Measurements from ENCODE around the gene USP13. TPM values are rescaled to one million over a fixed set of nuclear protein-coding genes. Genes with fewer than 3 reads are reported as not detected.

Gene USP13
- total and polyA plus RNA-seq, 10 of the 15 experiments (the other 5 are each of a cell fraction or from before 2014, with no cell fraction given), result 3.2 to 20.8 (median 9.0) TPM

DNA sequence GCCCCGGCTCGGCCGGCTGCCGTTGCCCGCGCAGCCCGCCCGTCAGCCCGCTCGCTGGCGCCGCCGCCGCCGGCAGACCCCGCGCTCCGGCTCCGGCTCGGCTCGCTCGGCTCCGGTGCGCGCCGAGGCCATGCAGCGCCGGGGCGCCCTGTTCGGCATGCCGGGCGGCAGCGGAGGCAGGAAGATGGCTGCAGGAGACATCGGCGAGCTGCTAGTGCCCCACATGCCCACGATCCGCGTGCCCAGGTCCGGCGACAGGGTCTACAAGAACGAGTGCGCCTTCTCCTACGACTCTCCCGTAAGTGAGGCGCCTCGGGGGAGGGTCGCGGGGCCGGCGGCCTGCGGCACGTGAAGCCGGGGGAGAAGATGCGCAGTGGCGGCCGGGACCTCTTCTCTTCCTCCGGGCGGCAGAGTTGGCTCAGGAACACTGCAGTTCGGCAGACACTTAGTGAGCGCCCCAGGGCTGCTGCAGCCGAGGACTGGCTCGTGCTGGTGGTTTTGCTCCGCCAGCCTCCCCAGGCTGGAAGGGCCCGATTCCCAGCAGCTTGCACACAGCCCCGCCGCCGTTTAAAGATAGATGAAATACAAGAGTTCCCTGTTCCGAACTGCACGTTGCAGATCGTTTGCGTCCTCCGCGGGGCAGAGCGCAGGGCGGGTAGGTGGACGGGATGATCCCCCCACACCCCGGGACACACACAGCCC is 407 bp downstream of the USP13 start (continued):
- TF ChIP-seq RELA (IDR thresholded peaks at IDR 0.05; ENCODE audit: borderline replicate concordance, partially characterized antibody) (no peak), HDAC6 (IDR thresholded peaks at IDR 0.05; ENCODE audit: unreplicated experiment) (no peak), MTA3 (IDR thresholded peaks at IDR 0.05; ENCODE audit: borderline replicate concordance, low read length) (no peak), MYC (IDR thresholded peaks at IDR 0.05; ENCODE audit: insufficient read depth, insufficient read length, insufficient replicate concordance, low read length, severe bottlenecking) (no peak), RBBP5 (conservative IDR thresholded peaks at IDR 0.05) (no peak), YY1 (IDR thresholded peaks at IDR 0.05; ENCODE audit: low read depth, low read length) (peak; percentile 56), SMC3 (IDR thresholded peaks at IDR 0.05; ENCODE audit: borderline replicate concordance, low read length) (no peak), EP300 (IDR thresholded peaks at IDR 0.05; ENCODE audit: borderline replicate concordance in 1 of 2, control insufficient read depth in 1 of 2, low read depth in 2 of 2, low read length in 2 of 2) (no peak), BCL11A (IDR thresholded peaks at IDR 0.05; ENCODE audit: low read depth, low read length) (no peak), CBFB (IDR thresholded peaks at IDR 0.05; ENCODE audit: low read depth) (0 out of 2 replicates have a peak, but pooled peaks have one; percentile 13)
- TF ChIP-seq, protein P1, sequence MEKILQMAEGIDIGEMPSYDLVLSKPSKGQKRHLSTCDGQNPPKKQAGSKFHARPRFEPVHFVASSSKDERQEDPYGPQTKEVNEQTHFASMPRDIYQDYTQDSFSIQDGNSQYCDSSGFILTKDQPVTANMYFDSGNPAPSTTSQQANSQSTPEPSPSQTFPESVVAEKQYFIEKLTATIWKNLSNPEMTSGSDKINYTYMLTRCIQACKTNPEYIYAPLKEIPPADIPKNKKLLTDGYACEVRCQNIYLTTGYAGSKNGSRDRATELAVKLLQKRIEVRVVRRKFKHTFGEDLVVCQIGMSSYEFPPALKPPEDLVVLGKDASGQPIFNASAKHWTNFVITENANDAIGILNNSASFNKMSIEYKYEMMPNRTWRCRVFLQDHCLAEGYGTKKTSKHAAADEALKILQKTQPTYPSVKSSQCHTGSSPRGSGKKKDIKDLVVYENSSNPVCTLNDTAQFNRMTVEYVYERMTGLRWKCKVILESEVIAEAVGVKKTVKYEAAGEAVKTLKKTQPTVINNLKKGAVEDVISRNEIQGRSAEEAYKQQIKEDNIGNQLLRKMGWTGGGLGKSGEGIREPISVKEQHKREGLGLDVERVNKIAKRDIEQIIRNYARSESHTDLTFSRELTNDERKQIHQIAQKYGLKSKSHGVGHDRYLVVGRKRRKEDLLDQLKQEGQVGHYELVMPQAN (conservative IDR thresholded peaks at IDR 0.05), result peak; percentile 66
- TF ChIP-seq, protein P2, sequence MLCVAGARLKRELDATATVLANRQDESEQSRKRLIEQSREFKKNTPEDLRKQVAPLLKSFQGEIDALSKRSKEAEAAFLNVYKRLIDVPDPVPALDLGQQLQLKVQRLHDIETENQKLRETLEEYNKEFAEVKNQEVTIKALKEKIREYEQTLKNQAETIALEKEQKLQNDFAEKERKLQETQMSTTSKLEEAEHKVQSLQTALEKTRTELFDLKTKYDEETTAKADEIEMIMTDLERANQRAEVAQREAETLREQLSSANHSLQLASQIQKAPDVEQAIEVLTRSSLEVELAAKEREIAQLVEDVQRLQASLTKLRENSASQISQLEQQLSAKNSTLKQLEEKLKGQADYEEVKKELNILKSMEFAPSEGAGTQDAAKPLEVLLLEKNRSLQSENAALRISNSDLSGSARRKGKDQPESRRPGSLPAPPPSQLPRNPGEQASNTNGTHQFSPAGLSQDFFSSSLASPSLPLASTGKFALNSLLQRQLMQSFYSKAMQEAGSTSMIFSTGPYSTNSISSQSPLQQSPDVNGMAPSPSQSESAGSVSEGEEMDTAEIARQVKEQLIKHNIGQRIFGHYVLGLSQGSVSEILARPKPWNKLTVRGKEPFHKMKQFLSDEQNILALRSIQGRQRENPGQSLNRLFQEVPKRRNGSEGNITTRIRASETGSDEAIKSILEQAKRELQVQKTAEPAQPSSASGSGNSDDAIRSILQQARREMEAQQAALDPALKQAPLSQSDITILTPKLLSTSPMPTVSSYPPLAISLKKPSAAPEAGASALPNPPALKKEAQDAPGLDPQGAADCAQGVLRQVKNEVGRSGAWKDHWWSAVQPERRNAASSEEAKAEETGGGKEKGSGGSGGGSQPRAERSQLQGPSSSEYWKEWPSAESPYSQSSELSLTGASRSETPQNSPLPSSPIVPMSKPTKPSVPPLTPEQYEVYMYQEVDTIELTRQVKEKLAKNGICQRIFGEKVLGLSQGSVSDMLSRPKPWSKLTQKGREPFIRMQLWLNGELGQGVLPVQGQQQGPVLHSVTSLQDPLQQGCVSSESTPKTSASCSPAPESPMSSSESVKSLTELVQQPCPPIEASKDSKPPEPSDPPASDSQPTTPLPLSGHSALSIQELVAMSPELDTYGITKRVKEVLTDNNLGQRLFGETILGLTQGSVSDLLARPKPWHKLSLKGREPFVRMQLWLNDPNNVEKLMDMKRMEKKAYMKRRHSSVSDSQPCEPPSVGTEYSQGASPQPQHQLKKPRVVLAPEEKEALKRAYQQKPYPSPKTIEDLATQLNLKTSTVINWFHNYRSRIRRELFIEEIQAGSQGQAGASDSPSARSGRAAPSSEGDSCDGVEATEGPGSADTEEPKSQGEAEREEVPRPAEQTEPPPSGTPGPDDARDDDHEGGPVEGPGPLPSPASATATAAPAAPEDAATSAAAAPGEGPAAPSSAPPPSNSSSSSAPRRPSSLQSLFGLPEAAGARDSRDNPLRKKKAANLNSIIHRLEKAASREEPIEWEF (IDR thresholded peaks at IDR 0.05; ENCODE audit: insufficient replicate concordance, low read depth, low read length), result no peak
